ENCODE results near the gene HMOX2.

The HMOX2 gene

GRCh38 chr16:4538350-4539235 lies 62.4 kb downstream of the HMOX2 start, which contains the start of gene CDIP1:
Gene CDIP1 (minus strand): TSS chr16:4538773. CDS start chr16:4514130, 24,643 bp downstream.
- TF ChIP-seq RAD21 (IDR thresholded peaks at IDR 0.05; ENCODE audit: low read depth) (no peak), ZBTB7A (IDR thresholded peaks at IDR 0.05; ENCODE audit: low read depth) (peak; percentile 72), FOXM1 (IDR thresholded peaks at IDR 0.05; ENCODE audit: borderline replicate concordance, low read depth) (no peak), TAF1 (IDR thresholded peaks at IDR 0.05; ENCODE audit: low read depth) (peak; percentile 65; the same call in 1 of the 2 replicates), EP300 (IDR thresholded peaks at IDR 0.05; ENCODE audit: borderline replicate concordance) (no peak; the same call in 1 of the 2 replicates), REST (IDR thresholded peaks at IDR 0.05; ENCODE audit: low read depth) (no peak), EGR1 (IDR thresholded peaks at IDR 0.05) (peak; percentile 58), NFIC (IDR thresholded peaks at IDR 0.05) (peak; percentile 86), USF1 (IDR thresholded peaks at IDR 0.05) (peak; percentile 99), CREB1 (IDR thresholded peaks at IDR 0.05; ENCODE audit: low read depth) (peak; percentile 85), TCF12 (IDR thresholded peaks at IDR 0.05; ENCODE audit: low read depth) (peak; percentile 71; the same call in 1 of the 2 replicates), TEAD4 (IDR thresholded peaks at IDR 0.05) (peak; percentile 41; the same call in 1 of the 2 replicates), YY1 (IDR thresholded peaks at IDR 0.05; ENCODE audit: low read depth) (peak; percentile 45; the same call in 1 of the 2 replicates), CEBPB (IDR thresholded peaks at IDR 0.05) (no peak)
- TF ChIP-seq, protein P1, sequence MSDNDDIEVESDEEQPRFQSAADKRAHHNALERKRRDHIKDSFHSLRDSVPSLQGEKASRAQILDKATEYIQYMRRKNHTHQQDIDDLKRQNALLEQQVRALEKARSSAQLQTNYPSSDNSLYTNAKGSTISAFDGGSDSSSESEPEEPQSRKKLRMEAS (IDR thresholded peaks at IDR 0.05), result peak; percentile 100

DNA sequence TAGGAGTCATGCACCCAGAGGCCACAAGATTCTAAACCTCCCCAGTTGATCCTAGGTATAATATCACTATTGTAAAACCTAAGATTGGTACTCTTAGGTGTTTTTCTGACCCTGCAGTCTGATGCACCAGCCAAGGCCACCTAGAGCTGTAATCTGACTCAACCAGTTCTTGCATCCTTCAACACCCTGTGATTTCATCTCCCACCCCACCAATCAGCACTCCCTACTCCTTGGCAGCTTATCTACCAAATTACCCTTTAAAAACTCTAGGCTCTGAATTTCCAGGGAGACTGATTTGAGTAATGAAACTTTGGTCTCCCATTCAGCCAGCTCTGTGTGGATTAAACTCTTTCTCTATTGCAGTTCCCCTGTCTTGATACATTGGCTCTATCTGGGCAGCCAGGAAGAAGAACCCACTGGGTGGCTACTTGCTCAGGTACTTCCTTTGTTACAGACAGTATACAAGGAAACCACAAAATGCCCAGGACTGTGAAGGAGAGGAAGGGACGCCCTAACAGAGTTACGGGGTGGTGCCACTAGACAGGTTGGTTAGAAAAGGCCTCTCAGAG lies 63.6 kb downstream of the HMOX2 start:
- TF ChIP-seq NFIC (IDR thresholded peaks at IDR 0.05), result no peak
- no peak for TF ChIP-seq RAD21 (IDR thresholded peaks at IDR 0.05; ENCODE audit: low read depth)
- no peak for TF ChIP-seq TAF1 (IDR thresholded peaks at IDR 0.05; ENCODE audit: low read depth)
- TF ChIP-seq REST (IDR thresholded peaks at IDR 0.05; ENCODE audit: low read depth), result no peak
- TF ChIP-seq EGR1 (IDR thresholded peaks at IDR 0.05), result no peak
- TF ChIP-seq TEAD4 (IDR thresholded peaks at IDR 0.05), result no peak
- TF ChIP-seq TCF12 (IDR thresholded peaks at IDR 0.05; ENCODE audit: low read depth), result no peak
- no peak for TF ChIP-seq CEBPB (IDR thresholded peaks at IDR 0.05)
- no peak for TF ChIP-seq USF1 (IDR thresholded peaks at IDR 0.05)
- no peak for TF ChIP-seq CREB1 (IDR thresholded peaks at IDR 0.05; ENCODE audit: low read depth)
- TF ChIP-seq YY1 (IDR thresholded peaks at IDR 0.05; ENCODE audit: low read depth), result no peak
- TF ChIP-seq ZBTB7A (IDR thresholded peaks at IDR 0.05; ENCODE audit: low read depth), result no peak
- TF ChIP-seq EP300 (IDR thresholded peaks at IDR 0.05; ENCODE audit: borderline replicate concordance), result no peak
- TF ChIP-seq FOXM1 (IDR thresholded peaks at IDR 0.05; ENCODE audit: borderline replicate concordance, low read depth), result no peak
- TF ChIP-seq, protein P1 (IDR thresholded peaks at IDR 0.05), result no peak

- TF ChIP-seq CEBPB (IDR thresholded peaks at IDR 0.05), result no peak
- no peak for TF ChIP-seq TCF12 (IDR thresholded peaks at IDR 0.05; ENCODE audit: low read depth)
- 0 out of 2 replicates have a peak, but pooled peaks have one; percentile 9 for TF ChIP-seq NFIC (IDR thresholded peaks at IDR 0.05)
- TF ChIP-seq FOXM1 (IDR thresholded peaks at IDR 0.05; ENCODE audit: borderline replicate concordance, low read depth), result no peak
These were observed 68.3 kb downstream of the HMOX2 start for GRCh38 chr16:4544473-4544872.

DNA sequence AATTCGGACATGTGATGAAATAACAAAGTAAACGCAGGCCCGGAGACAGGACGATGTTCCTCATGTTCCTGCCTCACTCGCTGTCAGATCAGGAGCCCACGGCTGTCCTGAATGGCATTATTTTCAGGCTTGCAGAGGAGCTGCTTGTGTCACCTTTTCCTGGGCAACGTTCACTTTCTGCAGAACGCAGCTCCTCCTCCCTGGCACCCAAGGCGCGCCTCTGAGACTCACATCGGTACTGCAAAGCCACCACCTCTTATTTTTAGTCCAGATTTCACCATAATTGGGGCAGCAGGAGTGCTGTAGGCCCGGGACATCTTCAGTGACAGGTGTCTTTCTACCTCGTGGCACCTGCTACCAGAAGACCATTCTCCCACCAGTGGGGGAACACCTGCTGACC lies 71.9 kb downstream of the HMOX2 start:
- TF ChIP-seq, protein P1 (IDR thresholded peaks at IDR 0.05), result no peak
- TF ChIP-seq TAF1 (IDR thresholded peaks at IDR 0.05; ENCODE audit: low read depth) (no peak), CREB1 (IDR thresholded peaks at IDR 0.05; ENCODE audit: low read depth) (no peak), TCF12 (IDR thresholded peaks at IDR 0.05; ENCODE audit: low read depth) (no peak), EP300 (IDR thresholded peaks at IDR 0.05; ENCODE audit: borderline replicate concordance) (no peak), EGR1 (IDR thresholded peaks at IDR 0.05) (no peak), RAD21 (IDR thresholded peaks at IDR 0.05; ENCODE audit: low read depth) (no peak), TEAD4 (IDR thresholded peaks at IDR 0.05) (no peak), FOXM1 (IDR thresholded peaks at IDR 0.05; ENCODE audit: borderline replicate concordance, low read depth) (no peak), USF1 (IDR thresholded peaks at IDR 0.05) (no peak), ZBTB7A (IDR thresholded peaks at IDR 0.05; ENCODE audit: low read depth) (no peak), NFIC (IDR thresholded peaks at IDR 0.05) (no peak), REST (IDR thresholded peaks at IDR 0.05; ENCODE audit: low read depth) (no peak), CEBPB (IDR thresholded peaks at IDR 0.05) (no peak), YY1 (IDR thresholded peaks at IDR 0.05; ENCODE audit: low read depth) (no peak)

All from Ishikawa (cell line).